Measurements from ENCODE around the gene PITPNC1. TPM values are rescaled to one million over a fixed set of nuclear protein-coding genes. Genes with fewer than 3 reads are reported as not detected.
"Not testable (repeated sequence)": the region's sequence is repeated elsewhere in the genome, so short reads cannot be mapped to it uniquely, and the experiment has no call there.

The PITPNC1 gene
- polyA plus RNA-seq, 10 donors, result 8.9 to 15.8 (median 10.8) TPM

DNA sequence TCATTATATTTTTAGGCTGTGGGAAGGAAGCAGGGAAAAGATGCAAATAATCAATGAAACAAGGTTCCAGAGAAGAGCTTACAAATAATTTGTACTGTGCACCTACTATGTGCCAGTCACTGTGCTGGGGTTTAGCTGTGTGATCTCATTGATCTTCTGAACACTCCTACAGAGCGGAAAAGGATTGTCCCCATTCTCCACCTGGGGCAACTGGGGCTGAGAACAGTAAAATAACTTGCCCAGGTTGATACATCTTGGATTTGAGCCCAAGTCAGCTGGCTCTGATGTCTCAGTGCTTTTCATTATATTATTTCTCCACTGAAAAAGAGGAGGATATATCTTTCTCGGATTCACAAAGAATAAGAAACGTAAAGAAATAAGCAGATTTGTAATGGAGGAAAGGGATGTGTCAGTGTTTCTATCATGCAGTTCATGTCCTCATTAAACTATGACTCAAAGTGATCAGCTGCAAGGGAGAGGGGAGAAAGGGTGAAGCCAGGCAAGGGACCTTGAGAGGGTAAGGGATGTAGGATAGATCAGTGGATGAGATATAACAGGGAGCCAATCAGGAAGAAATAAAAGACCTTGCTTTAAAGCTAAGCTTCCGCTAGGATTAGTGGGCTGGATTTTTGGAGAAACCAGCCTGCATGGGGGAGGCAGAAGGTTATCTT lies 197.0 kb downstream of the PITPNC1 start:
- no peak for DNase-seq

DNA sequence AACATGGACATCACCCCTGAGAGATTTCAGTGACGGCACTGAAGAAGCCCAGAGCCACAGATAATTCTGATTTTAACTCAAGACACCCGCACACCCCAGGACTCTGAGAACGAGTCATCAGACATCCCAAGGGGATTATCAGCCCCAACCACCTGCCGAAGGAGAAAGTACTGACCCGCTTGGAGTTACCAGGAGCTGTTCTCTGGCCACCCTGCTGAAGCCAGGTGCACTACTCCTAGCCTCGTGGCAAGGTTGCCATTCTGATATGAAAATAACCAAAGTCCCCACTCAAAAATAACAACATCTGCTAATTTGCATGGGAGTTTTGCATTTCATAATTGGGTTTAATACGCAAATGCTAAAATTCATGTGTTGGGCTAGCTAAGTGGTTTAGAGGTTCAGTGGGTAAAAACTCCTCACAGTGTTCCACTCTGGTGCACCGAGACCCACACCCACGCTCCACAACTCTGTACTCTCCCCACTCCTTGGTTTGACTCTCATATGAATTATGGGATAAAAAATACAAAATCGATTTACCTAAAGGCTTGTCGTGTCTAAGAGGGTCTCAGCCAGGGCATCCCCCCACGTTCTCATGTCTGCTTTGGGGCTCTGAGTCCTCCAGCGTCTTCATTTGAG lies 197.7 kb downstream of the PITPNC1 start:
- DNase-seq, result no peak

DNA sequence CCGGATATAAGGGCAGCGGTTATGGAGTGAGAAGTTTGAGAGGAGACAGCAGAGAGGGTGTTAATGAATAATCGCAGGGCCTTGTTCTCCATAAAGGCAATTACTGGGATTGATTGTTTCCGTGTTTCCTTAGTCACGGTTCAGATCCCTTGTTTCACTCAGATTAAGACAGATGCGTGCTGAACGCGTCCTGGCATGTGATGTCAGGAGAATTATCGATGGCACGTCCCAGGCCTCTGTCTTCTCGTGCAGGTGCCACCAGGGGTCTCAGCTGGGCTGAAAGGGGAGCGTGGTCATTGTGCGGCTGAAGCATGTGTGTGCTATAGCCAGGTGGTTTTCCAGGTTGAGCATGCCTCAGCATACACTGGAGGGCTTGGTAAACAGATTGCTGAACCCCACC lies 198.2 kb downstream of the PITPNC1 start:
- DNase-seq, result no peak

DNA sequence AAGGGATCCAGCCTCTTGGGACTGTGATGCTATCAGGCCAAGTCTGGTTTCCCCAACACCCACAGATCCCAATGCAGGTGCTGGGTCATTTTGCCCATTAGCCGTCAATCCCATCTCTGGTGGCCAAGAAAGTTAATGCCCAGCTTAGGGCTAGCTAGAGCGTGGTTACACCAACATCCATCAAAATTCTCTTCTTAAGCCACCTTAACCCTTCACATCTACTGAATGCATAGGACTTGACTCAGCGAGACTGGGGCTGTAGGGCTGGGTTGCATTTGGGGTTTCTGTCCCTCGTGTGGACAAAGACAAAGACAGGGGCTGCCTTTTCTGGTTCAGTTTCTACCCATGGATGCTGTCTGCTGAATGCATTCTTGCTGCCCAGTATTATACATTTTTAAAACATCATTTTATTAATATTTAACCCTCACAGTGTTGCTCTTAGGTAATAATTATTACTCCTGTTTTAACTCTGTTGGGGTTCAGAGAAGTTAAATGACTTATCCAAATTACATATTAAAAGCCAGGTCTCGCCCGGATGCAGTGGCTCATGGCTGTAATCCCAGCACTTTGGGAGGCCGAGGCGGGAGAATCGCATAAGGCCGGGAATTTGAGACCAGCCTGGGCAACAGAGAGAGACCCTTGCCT lies 199.5 kb downstream of the PITPNC1 start:
- DNase-seq, result no peak

DNA sequence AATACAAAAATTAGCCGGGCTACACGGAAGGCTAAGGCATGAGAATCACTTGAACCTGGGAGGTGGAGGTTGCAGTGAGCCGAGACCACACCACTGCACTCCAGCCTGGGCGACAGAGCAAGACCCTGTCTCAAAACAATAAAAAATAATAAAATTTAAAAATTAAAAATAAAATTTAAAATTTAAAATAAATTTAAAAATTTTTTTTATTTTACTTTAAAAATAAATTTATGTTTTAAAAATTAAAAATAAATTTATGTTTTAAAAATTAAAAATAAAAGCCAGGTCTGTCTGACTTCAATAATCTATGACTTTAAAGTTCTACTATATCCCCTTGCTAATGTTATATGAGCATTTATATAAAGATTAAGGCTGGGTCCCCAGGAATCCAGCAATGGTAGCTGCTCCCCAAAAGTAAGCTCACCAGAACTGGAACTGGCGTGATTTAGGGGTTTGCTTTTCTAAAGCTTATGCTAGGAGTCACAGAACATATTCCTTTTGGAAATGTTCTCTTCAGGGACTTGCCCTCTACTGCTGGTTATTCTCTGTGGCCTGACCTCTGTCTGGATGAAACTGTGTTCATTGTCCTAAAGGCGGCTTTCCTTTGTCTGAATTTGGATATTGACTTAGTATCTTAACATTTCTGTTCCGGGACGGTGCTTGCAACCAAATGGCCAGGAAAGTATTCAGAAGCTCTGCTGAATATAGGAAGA lies 200.5 kb downstream of the PITPNC1 start:
- DNase-seq, result no peak

DNA sequence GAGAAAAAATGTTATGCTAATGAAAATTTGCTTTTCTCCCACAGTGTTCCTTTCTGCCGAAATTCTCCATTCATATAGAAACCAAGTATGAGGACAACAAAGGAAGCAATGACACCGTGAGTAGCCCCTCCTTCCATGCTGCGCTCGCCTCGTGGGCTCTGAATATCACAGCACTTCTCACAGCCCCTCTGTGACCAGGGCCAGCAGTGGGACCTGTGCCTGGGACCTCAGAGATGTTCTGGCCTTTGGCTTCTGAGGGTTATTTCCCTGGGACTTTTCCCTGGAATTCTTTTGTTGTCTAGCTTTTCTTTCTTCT lies 201.0 kb downstream of the PITPNC1 start:
- no peak for DNase-seq

DNA sequence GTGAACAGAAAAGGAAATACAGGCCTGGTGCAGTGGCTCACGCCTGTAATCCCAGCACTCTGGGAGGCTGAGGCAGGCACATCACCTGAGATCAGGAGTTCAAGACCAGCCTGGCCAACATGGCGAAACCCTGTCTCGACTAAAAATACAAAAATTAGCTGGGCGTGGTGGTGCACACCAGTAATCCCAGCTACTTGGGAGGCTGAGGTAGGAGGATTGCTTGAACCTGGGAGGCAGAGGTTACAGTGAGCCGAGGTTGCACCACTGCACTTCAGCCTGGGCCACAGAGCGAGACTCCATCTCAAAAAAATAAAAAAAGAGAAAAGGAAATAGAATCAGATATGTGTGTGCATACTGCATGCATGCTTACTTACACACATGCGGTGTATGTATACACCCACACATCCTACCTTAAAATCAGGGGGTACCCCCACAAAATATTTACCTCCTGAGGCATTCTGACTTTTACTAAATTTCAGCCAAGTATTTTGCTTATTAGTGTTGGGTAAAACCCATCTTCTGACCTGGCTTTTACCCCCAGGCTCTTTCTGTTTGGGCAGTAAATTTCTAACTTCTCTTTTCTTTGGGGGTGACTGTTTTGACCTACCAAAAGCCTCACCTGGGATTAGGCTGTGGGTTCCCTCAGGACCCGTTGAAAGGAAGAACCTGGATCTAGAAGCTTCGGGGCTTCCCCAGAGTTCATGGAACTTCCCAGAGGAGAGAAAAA lies 201.8 kb downstream of the PITPNC1 start:
- not testable (repeated sequence) for DNase-seq

DNA sequence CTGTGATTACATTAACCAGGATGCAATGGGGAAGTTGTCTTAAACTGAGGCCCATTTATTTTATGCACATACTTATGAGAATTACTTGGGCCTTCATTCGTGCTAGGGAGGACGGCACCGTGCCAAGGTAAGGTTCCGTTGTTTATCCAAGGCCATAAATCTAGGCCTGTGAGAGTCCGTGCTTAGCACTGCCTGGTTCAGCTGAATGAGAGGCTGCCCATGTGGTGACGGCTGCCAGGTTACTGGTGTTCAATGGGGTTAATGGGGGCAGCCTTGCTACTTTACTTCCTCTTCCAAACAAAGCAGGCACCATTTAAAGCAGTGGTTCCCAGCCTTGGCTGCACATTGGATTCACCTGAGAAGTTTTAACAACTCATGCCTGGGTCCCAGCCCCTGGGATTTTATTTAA lies 205.6 kb downstream of the PITPNC1 start:
- DNase-seq, result no peak

DNA sequence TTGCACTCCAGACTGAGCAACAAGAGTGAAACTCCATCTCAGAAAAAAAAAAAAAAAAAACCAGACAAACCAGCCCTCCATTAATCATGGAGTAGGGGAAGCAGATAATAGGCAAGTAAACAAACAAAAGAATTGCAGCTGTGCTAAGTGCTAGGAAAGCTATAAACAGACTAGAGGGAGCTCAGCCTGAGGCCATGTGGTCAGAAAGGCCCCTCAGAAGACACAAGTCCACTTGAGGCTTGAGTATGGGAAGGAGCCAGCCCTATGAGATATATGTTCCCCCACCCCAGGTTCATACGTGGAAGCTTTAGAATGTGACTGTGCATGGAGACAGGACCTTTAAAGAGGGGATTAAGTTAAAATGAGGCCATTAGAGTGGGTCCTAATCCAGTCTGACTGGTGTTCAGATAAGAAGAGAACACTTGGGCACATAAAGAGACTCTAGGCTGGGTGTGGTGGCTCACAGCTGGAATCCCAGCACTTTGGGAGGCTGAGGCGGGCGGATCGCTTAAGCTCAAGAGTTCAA lies 208.1 kb downstream of the PITPNC1 start:
- no peak for DNase-seq

DNA sequence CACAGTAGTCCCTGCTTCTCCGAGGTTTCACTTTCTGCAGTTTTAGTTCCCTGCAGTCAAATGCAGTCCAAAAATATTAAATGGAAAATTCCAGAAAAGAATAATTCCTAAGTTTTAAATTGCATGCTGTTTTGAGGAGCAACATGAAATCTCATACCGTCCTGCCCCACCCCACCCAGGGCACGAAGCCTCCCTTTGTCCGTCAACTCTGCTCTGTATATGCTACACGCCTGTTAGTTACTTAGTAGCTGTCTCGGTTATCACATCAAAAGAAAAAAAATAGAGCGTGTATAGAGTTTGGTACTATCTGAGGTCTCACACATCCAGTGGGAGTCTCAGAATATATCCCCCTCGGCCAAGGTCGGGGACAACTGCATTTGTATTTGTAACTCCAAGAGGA lies 211.2 kb downstream of the PITPNC1 start:
- DNase-seq, result no peak

DNA sequence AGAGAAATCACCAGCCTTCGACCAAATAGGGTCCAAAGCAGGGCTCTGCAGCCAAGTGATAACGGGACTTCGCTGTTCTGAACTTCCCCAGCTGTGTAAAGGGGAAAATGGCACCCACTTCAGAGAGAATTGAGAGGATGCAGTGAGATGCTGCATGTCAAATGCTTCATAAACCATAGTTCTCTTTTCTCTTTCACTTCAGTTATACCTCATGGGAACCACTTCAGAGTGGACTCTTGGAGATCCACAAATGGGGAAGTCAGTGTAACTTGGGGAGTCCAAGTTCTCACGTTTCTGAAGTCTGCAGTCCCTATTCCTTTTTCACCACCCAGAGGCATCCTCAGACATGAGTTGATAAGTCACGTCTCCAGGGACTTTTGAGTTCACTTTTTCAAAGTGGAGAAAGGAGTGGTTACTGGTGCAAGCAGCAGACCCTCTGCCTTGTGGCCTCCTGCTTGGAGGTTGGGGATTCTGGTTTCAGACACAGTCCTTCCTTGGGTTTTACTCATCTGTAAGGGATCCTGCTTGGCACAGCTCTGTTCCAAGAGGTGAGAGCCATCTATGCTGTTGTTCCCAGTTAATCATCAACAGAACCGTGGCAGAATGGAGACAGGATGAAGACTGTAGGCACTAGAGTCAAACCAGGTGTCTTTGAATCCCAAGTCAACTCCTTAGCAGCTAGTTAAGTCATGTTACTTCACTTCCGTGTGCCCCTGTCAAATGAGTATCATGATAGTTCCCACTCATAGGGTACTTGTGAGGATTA lies 217.2 kb downstream of the PITPNC1 start:
- no peak for DNase-seq

DNA sequence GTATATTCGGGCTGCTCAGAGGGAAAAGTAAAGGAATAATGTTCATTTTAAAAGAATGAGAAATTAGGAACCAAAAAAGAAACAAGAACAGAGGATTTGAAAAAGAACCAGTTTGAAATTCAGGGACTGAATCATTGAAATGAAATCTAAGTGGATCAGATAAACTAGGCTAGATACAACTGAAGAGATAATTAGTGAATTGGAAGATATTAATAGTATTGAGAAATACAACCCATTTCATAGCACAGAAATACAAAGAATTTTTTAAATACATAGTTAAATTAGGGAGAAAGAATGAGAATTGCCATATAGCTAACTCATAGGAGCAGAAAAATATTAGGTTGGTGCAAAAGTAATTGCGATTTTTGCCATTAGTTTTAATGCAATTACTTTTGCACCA lies 223.3 kb downstream of the PITPNC1 start:
- no peak for DNase-seq

DNA sequence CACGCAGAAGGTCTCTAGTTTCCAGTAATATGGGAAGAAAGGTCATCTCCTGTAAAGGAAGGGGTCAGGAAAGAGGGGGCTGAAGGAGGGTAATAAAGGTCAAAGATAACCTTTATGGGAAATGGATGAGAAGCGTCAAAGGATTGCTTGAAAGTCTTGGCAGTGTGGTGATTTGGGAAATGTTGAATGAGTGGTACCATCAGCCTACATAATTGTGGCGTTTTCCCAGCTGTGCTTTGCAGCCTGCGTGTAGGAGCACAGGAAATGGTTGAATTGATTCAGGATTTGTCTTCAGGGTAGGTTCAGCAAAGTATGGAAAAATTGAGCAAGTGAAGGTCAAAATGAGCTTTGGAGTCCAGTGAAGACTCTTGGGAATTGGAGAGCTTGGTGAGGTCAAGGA lies 224.8 kb downstream of the PITPNC1 start:
- no peak for DNase-seq

DNA sequence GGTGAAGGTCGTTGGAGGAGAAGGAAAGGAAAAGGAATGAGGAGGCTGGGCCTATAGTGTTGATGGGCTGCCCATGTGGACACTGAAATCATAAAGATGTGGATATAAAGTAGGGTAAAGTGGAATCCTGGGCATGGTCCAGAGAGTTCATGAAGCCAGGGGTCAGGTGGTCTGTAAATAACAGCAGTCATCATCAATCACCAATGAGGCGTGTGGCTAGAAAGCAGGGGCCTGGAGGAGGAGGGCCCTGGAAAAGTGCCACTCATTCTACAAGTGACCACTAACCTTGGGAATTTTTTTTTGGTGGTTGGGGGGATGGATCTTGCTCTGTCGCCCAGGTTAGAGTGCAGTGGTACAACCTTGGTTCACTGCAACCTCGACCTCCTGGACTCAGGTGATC lies 225.4 kb downstream of the PITPNC1 start:
- no peak for DNase-seq

DNA sequence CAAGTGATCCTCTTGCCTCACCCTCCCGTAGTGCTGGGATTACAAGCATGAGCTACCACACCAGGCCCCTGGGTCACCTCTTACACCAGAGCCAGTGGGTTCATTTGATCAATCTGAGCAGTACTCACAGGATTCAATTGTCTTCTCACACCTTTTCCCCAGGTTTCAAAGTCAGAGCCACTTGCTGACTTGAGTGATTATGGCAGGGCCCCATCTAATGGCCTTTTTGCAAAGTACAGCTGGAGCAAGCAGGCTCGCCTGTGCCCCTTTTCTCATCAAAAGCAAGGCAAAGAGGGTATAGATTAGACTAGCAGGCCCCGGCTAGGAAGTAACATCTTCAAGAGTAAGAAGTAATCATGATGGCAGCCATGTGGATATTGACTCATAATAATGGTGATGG lies 225.9 kb downstream of the PITPNC1 start:
- no peak for DNase-seq

DNA sequence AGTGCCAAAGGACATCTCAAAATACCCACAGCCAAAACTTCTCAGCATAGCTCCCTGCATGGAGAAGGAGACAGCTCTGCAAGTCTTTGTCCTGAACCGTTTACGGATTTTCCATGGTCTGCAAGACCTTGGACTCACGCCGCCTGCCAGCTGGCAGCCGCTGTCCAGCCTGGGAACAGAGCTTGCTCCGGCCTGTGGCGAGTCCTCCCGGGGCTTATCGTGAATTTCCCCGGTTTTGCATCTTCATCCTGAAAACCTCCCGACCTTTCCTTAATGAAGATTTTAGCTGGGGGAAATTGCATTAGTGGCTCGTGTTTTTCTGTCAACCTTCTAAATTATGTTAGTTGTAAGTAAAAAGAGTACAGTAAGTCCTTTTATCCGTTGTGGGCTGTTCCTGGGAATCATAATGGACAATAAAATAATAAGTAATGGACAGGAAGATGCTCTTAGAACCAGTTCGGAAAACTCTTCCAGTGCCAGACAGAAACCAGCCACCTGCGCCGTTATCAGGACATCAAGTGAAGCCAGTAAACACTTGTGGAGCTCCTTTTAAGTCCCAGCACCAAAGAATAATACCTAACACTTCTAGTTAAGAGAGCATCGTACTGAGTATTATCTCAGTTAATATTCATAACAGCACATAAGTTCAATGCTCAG lies 228.3 kb downstream of the PITPNC1 start:
- DNase-seq, result peak; percentile 49 to 89 (median 80)

DNA sequence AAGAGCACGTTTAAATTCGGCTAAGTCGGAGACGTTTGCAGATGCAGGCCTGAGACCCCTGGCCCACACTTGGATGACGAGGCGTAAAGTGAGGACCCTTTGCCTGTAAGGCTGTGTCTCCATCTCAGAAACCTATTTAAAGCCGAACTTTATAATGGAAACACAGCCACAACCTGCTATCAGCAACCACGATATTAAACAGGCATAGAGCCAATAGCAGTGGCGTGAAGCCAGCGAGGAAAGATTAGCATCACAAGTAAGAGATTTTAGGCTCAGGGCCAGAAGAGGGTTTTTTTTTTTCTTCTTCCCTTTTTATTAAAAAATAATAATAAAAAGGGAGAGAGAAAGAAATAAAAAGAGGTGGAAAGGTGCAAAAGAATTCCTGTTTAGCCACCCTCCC lies 229.4 kb downstream of the PITPNC1 start:
- DNase-seq, result peak in 2 of 3 donors; percentile 36 to 43

DNA sequence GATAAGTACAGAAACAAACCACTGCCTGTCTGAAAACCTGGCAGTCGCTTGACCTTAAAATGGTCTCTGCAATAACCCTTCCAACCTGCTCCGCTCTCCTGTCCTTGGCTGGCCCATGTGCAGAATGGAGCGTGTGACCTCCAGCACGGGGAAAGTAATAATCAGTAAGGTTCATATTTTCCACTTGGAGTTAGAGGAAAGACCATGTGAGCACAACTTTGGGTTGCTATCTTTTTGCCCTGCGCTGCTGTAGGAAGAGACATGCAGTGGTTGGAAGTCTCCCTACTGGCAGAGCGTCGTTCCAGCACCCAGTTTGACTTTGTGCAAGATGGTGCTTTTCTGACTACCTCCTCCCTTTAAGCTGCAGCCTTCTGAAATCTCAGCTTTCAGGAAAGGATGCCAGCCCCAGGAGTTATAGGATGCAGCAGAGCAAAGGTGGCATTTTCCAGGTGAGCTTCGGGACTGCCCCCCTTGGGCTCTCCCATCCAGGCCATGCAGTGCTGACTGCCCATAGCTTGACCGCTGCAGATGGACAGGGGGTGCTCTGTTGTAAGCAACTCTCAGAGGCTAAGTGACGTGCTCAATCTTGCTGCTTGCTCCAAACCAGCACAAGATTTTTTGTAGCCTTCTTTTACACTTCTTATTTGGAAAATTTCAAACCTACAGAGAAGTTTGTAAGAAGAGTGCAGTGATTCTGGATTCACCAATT lies 230.0 kb downstream of the PITPNC1 start:
- DNase-seq, result peak in 1 of 3 donors; percentile 27

DNA sequence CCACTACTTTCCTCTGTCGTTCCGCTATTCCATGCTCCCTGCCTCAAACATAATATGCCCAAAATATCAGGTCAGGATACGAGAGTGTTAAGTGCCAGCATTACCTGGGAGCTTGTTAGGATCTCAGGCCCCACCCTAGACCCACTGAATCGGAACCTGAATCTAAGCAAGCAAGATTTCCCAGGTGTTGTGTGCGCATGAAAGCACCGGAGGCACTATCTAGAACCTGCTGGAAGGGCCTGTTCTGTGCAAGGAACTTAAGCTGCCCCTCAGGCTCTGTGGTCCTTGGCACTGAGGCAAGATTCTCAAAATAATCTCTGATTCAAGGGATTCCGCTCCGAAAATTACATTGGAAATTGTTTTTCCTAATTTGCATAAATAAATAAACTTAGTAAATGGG lies 233.0 kb downstream of the PITPNC1 start:
- DNase-seq, result no peak

DNA sequence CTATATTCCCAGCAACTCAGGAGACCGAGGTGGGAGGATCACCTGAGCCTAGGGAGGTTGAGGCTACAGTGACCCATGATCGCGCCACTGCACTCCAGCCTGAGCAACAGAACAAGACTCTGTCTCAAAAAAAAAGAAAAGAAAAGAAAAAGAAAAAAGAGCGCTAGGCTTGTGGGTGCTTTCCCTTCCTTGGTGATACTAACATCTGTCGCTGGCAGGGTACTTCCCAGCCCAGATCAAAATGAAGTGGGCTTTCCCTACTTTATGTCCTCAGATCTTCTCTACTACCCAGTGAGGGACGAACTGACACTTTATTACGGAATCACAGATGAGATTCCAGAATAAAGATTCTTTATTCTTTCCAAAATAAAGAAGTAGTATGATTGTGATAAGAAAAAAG lies 236.9 kb downstream of the PITPNC1 start:
- no peak for DNase-seq
